SK-N-SH (cell line): ENCODE measurements around the gene LRMDA.

Experiments
- CTCF ChIP-seq: fragments of 200-600 bp; sonication (generic); IDR thresholded peaks from 2 replicates; pipeline ENCODE4 v1.6.1; 2017; ENCODE audit warnings: antibody characterized with exemption, mild to moderate bottlenecking, moderate library complexity
- ELF1 ChIP-seq: IDR thresholded peaks from 2 replicates; pipeline ENCODE4 v1.4.0; 2012
- EP300 ChIP-seq, 2 experiments: IDR thresholded peaks; 2 replicates each; pipeline versions ENCODE4 v1.4.0 to v1.6.1; 2012; ENCODE audit warnings: borderline replicate concordance in 1 of 2, low read depth in 1 of 2, low read length in 1 of 2
- EZH2phosphoT487 ChIP-seq: fragments of 200-600 bp; sonication (generic); IDR thresholded peaks from 2 replicates; pipeline ENCODE4 v1.6.1; 2017; ENCODE audit warnings: low read depth, mixed run types, mild to moderate bottlenecking, antibody characterized with exemption, moderate library complexity, borderline replicate concordance
- POLR2AphosphoS5 ChIP-seq: IDR thresholded peaks from 2 replicates; pipeline ENCODE4 v1.6.1; 2012; ENCODE audit warnings: low read depth, low read length
- RAD21 ChIP-seq: IDR thresholded peaks from 2 replicates; pipeline ENCODE4 v1.6.1; 2012; ENCODE audit warnings: mild to moderate bottlenecking, low read length
- YY1 ChIP-seq: IDR thresholded peaks from 2 replicates; pipeline ENCODE4 v1.4.0; 2012; ENCODE audit warnings: low read depth, mild to moderate bottlenecking
- TF ChIP-seq, protein P1 (sequence below): IDR thresholded peaks from 2 replicates; pipeline ENCODE4 v1.4.0; 2012; ENCODE audit warnings: low read depth

GRCh38 chr10:75825661-75826060 is 394.2 kb downstream of the LRMDA start:
- TF ChIP-seq EZH2phosphoT487: no peak
- no peak for TF ChIP-seq CTCF
- no peak for TF ChIP-seq RAD21
- TF ChIP-seq EP300 (IDR thresholded peaks at IDR 0.05; ENCODE audit: borderline replicate concordance in 1 of 2, low read depth in 1 of 2, low read length in 1 of 2): no peak
- TF ChIP-seq, protein P1, sequence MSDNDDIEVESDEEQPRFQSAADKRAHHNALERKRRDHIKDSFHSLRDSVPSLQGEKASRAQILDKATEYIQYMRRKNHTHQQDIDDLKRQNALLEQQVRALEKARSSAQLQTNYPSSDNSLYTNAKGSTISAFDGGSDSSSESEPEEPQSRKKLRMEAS: no peak
- no peak for TF ChIP-seq YY1
- TF ChIP-seq POLR2AphosphoS5: no peak
- TF ChIP-seq ELF1: no peak
